Smooth muscle cell of trachea (primary cell): ENCODE results near the gene MRPL37. TPM values are rescaled to one million over a fixed set of nuclear protein-coding genes. Genes with fewer than 3 reads are reported as not detected.

ENCODE experiments used
- total RNA-seq: library from RNA; depleted of rRNA; stranded (reverse); fragments of >200 nt; gene quantifications from 2 replicates; pipeline ENCODE4 v1.2.1, GENCODE V29; 2014

Gene MRPL37
- 63.3 and 83.5 TPM in 2 replicates for total RNA-seq

GRCh38 chr1:54199765-54200518 lies at the start of gene MRPL37, which contains the start of gene CYB5RL:
TSS of gene MRPL37 (plus strand) at chr1:54200167. CDS start at chr1:54200244, 77 bp downstream.
TSS of gene CYB5RL (minus strand) at chr1:54200030. CDS start at chr1:54195616, 4,414 bp downstream.

GRCh38 chr1:54152696-54153095 lies 47.3 kb upstream of the MRPL37 start, which contains the start of gene CDCP2:
TSS of gene CDCP2 (minus strand) at chr1:54153000. CDS start at chr1:54152922, 78 bp downstream.

Other genes with a start within 250 kb of the MRPL37 start
- gene LDLRAD1, start 182.0 kb upstream of the MRPL37 start, total RNA-seq: not detected in 2 replicates
- 297 and 392 TPM in 2 replicates for gene TMEM59, start 147.0 kb upstream of the MRPL37 start, total RNA-seq
- 4.5 and 5.8 TPM in 2 replicates for gene TCEANC2, start 146.6 kb upstream of the MRPL37 start, total RNA-seq
- not detected in 2 replicates for gene CDCP2, start 47.2 kb upstream of the MRPL37 start, total RNA-seq
- 12.2 and 12.9 TPM in 2 replicates for gene CYB5RL, start 137 bp upstream of the MRPL37 start, total RNA-seq
- 10.5 and 18.9 TPM in 2 replicates for gene SSBP3, start 206.2 kb downstream of the MRPL37 start, total RNA-seq